WI38 (cell line): Measurements from ENCODE around the gene CADM1.

Source experiments
- H3K4me3 ChIP-seq: 2 replicates; pipeline ENCODE4 v1.5.1; 2011; ENCODE audit warnings: low read depth, mild to moderate bottlenecking, control low read depth, low read length
- CTCF ChIP-seq: IDR thresholded peaks from 2 replicates; pipeline ENCODE4 v1.5.1; 2012; ENCODE audit warnings: low read depth, mild to moderate bottlenecking, control low read depth, low read length

Gene CADM1

GRCh38 chr11:115193914-115194801, 310.1 kb downstream of the CADM1 start:
- no peak overlapping the region for H3K4me3 ChIP-seq

GRCh38 chr11:115191761-115192160, 312.5 kb downstream of the CADM1 start:
- H3K4me3 ChIP-seq: no peak overlapping the region
- TF ChIP-seq CTCF: no peak

More at GRCh38 chr11:115193914-115194801, 310.1 kb downstream of the CADM1 start:
- TF ChIP-seq CTCF: no peak

- no peak overlapping the region for H3K4me3 ChIP-seq
- no peak for TF ChIP-seq CTCF
Observed at GRCh38 chr11:115190196-115190595, 314.0 kb downstream of the CADM1 start.

- H3K4me3 ChIP-seq: no peak overlapping the region
- TF ChIP-seq CTCF: no peak
Observed at GRCh38 chr11:115188898-115189278, 315.3 kb downstream of the CADM1 start.

DNA sequence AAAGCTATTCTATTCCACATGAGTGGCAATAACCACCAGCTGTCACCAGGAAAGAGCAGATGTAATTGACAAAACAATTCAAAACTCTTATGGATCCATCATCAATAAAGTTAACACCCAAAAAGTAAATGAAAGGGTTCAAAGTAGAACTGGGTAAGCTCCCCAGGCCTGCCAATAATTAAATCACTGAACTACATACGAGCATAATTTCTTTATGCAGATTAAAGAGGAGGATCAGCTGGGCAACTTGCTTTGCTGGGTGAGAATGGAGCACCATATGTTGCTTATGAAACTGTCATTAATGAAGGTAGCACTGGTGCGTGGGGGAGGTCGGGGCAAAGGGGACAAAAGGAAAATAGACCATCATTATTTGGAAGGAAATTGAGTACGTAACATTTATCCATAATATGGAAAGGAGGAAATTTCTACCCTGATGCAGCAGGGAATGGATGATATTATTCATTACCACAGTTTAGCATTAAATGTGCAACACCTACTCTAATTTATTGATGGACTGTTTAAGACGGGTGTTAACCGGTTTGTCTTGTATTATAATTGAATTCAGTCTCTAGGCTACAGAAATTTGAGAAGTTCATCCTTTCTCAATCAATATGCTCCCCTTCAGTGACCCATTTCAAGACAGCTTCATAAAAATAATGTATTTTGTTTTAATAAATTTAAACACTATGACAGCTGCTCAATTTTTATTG, 315.9 kb downstream of the CADM1 start:
- no peak for TF ChIP-seq CTCF
- H3K4me3 ChIP-seq: no peak overlapping the region

DNA sequence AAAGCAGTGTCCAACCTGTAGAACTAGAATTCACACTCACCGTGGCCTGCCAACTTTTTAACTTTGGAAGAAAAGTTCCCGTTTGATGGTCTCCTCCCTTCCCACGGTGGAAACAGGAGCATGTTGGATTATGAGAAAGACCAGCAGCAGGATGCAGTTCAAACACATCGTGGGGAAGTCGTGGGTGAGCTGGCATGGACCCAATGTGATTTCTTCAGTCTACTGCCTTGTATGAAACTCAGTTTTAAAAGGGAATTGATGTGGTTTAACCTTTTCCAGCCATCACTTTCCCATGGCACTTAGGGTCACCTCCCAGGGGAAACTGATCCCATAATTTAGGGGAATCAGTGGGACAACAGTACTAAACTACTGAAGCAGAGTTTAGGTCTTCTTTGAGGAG, 318.3 kb downstream of the CADM1 start:
- no peak for TF ChIP-seq CTCF
- no peak overlapping the region for H3K4me3 ChIP-seq

DNA sequence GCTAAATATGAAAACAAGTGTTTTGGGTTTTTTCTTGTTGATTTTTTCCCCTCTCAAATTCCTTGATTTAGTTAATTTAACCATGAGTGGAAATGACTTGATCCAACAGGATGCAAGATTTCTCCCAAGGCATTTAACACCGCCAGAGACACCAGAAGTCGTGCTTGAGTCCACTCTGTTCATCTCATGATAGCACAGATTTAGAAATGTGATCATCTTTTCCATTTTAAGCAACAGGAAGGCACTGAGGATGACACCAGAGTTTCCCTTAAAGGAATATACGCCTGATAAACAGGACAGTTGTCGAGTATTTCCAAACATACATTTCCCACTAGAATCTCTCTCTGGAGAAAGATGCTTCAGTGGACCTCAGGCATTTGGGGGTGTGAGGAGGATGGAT, 318.7 kb downstream of the CADM1 start:
- no peak overlapping the region for H3K4me3 ChIP-seq
- no peak for TF ChIP-seq CTCF
